Raji (cell line): Measurements from ENCODE around the gene OR2B2.

Source experiments
- POLR2A ChIP-seq: IDR thresholded peaks from 2 replicates; pipeline ENCODE4 v1.6.1; 2011; ENCODE audit warnings: low read depth, low read length, control low read depth; ENCODE audit not compliant: insufficient read depth

OR2B2 gene

DNA sequence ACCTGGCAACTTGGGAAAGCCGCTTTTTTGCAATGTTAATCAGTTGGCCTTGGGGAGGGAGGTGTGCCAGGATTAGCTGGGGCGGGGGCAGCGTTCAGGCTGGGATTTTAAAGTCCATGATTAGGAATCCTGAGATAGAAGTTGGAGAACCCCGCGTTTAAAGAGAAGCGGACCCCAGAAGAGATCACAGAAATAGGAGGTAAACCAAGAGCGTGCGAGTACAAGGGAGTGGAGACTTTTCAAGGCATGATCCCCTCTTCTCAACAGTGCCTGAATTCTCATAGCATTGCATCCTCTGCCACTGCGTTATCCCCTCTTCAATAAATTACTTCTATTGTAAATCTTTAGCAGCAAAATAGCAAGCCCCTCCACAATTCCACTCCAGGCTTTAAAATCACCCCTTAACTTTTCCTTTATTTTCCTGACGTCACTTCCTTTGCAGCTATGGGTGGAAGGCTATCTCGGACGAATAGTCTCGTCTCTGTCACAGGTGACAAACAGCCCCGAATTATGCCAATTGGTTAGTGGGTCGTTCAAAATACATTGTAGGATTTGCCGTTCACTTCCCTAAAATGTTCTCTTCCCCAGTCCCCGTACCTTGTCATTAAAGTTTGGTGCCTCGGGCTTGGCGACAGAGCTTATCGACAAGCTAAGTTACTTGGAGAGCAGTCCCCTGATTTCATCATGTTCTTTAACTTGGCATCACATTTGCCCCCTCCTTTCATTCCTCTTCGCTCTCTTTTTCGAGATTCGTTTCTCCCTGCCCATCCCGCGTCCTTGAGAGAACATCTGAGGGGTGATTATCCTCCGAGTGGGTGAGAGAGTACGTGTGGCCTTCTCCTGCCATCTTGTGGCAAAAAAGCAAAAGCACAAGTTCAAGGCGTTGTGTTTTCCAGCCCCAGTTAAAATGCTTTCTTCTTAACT is 17.1 kb downstream of the OR2B2 start:
- TF ChIP-seq POLR2A, result peak; percentile 69

DNA sequence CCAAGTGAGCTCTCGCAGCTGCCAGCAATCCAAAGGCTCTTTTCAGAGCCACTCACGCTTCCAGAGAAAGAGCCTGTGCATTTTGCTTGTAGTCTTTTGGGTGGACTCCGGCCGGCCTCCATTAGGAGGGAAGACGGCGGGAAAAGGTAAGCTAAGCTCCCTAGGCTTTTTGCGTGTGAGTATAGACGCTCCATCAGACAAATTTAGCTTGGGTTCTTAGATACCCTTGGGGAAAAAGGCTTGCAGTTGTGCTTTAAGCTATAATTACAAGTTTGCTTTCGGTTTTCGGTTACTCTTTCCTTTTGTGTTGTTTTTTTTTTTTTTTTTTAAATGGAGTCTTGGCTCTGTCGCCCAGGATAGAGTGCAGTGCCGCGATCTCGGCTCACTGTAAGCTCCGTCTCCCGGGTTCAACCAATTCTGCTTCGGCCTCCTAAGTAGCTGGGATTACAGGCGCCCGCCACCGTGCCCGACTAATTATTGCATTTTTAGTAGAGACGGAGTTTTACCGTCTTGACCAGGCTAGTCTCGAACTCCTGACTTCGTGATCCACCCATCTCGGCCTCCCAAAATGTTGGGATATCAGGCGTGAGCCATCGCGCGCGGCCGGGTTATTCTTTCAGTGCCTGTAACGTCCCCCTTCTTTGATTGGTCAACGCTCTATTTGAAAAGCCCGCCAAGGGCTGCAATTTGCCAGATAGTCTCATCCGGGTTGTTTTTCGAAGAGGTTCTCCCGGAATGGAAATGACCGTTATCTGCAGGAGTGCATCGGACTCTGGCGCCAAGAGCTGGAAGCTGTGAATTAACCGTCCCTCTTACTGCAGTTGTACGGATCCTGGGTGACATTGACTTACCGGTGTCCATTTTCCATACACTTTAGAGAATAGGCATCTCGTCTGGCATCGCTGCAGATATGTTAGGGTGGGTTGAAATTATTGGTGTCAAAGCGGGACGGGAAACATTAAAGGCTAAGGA is 18.1 kb downstream of the OR2B2 start:
- TF ChIP-seq POLR2A, result peak; percentile 49; the same call in 1 of the 2 replicates

DNA sequence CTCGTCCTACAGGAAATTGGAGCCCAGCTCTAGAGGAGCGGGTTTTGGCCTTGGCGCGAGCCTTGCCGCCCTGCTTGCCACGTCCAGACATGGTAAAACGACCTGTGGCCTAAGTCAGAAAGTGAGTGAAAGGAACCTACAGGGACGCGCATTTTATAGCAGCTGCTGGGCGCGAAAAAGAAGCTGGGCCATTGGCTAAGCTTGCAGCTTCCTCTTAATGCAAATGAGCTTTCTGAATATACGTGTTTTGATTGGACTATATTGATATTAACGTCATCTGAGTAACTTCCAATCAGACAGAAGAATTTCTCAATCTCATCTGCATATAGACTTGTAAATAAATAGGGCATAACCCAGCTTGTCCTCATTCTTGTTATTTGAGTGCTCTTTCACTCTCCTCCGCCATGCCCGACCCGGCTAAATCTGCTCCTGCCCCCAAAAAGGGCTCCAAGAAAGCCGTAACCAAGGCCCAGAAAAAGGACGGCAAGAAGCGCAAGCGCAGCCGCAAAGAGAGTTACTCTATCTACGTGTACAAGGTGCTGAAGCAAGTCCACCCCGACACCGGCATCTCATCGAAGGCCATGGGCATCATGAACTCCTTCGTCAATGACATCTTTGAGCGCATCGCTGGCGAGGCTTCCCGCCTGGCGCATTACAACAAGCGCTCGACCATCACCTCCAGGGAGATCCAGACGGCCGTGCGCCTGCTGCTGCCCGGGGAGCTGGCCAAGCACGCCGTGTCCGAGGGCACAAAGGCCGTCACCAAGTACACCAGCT is 18.9 kb downstream of the OR2B2 start:
- TF ChIP-seq POLR2A, result peak; percentile 93

DNA sequence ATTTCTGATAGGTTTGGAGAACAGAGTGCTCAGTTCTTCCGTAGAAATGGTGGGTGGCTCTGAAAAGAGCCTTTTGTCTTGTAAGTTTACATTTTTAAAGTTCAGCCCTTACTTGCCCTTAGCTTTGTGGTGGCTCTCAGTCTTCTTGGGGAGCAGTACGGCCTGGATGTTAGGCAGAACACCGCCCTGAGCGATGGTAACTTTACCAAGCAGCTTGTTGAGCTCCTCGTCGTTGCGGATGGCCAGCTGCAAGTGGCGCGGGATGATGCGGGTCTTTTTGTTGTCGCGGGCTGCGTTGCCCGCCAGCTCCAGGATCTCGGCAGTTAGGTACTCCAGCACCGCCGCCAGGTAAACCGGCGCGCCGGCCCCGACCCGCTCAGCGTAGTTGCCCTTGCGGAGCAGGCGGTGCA is 19.5 kb downstream of the OR2B2 start:
- TF ChIP-seq POLR2A, result no peak

DNA sequence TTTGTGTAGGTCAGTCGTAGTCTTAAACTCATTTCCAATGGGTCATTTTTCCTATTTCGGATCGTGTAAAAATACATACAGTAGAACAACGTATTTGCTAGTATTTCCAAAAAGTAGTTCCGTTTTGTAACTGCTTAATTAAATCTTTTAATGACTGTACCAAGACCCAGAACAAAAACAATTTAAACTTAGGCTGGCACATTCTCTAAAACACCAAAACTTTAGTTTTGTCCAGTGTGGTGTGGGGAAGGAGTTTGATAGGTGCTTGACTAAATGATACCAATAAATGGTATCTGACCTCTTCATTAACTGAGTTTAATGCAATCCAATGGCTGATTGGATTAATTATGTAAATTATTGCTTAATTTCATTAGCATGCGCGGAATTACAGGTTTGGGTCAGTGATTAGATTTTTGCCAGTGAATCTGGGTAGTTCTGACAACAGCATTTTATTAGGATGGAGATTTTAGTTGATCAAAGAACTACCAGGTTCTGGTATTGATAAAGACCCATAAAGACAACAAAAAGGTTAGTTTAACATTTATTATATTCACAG is 20.8 kb downstream of the OR2B2 start:
- TF ChIP-seq POLR2A, result no peak

DNA sequence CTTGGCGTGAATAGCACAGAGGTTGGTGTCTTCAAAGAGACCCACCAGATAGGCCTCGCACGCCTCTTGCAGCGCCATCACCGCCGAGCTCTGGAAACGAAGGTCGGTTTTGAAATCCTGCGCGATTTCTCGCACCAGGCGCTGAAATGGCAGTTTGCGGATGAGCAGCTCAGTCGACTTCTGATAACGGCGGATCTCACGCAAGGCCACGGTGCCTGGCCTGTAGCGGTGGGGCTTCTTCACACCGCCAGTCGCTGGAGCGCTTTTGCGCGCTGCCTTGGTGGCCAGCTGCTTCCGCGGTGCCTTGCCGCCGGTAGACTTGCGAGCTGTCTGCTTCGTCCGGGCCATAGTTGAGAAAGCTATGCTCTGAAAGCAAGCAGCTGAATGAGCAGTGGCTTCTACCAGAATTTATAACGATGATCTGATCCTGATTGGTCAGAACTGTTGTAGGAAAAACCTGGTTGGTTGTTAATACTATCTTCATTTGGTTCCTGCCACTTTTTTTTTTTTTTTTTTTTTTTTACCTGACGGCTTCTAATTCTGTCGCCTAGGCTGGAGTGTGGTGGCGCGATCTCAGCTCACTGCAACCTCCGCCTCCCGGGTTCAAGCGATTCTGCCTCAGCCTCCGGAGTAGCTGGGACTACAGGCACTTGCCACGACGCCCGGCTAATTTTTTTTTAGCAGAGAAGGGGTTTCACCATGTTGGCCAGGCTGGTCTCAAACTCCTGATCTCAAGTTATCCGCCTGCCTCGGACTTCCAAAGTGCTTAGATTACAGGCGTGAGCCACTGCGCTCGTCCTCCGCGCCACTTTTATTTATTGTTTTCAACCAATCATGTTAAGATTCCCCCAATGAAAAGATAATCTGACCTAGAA is 21.5 kb downstream of the OR2B2 start:
- TF ChIP-seq POLR2A, result peak; percentile 97

DNA sequence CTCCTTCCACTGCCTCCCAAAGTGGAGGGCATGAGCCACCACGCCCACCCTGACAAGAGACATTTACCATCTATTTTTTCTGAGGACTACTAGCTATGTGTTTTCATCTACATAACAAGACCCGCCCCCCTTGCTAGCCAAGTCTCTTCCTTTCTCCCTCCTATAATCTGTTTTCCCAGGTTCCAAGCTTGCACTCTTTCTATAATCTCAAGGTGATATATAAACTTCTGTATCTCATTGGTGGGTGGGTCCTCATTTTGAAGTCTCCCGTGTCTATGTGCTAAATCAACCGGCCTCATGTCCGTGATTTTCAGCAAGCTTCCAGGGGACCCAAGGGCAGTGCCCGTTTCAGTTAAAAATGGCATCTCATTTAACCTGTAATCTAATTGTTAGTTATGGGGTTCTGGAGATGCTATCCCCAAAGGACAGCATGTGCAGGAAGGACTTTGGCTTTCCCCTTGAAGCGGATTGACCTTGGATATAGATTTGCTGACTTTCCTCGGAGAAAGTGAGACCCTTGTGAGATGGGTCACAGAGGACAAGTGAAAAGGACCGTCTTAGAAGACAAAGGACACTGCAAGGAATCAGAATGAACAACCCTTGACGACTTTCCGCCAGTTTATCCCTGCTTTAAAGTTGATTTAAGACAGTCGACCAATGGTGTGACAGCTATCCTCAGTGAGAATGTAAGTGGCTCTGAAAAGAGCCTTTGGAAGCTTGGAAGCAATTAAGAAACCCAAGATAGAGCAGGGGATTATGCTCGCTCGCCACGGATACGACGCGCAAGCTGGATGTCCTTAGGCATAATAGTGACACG is 22.4 kb downstream of the OR2B2 start:
- no peak; the same call in 1 of the 2 replicates for TF ChIP-seq POLR2A

DNA sequence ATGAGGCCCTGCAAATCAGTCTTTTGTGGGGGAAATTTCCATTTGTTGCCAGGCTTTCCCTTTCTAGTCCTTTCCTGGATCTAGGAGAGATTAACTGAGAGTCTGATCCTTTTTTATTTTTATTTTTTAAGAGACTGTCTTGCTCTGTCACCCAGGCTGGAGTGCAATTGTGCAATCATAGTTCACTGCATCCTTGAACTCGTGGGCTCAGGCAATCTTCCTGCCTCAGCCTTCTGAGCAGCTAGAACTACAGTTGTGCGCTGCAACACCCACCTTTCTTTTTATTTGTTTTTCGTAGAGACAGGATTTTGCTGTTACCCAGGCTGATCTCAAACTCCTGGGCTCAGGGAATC is 22.9 kb downstream of the OR2B2 start:
- no peak for TF ChIP-seq POLR2A

DNA sequence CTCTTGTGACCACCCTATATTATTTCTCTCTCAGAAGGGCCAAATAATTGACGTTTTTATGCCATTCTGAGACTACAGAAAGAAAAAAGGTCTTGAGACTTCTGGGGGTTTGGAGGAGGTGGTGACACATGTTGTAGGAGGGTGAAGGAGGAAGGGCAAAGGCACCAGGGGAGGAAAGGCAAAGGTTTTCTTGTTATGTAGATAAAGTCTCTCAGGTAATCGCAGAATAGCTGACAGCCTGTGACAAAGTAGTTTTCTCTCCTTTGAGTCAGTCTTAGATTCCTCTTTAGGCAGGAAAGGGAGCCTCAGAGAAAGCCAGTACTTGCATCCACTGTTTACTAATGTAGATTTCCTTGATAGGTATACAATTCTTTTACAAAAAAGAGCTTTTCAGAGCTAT is 23.6 kb downstream of the OR2B2 start:
- no peak for TF ChIP-seq POLR2A

DNA sequence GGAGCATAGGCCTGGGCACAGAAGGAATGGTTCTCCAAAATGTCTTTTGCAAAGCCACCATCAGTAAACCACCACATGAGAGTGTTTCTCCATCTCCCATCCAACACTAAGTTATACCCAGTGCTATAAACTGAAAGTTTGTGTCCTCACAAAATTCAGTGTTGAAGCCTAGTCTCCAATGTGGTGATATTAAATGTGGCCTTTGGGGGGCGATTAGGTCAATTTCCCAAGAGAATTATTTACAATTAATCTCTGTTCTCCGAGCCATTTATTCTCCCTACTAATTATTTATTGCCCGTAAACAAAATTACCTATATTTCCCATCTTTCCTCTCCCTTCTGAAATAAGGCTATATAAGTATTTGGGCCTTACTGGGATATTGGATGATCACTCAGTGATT is 26.1 kb downstream of the OR2B2 start:
- no peak for TF ChIP-seq POLR2A

DNA sequence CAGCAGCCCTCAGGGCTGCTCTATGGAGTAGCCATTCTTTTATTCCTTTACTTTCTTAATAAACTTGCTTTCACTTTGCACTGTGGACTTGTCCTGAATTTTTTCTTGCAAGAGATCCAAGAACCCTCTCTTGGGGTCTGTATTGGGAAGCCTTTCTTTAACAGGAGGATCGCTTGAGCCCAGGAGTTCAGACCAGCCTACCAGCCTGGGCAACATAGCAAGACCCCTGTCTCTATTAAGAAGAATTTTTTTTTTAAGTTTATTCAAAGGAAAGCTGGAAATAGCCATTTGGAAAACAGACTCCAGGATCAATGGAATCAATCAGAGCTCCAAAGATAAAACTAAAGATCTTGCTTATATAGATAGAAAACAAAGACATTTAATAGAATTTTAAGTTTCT is 29.1 kb downstream of the OR2B2 start:
- no peak for TF ChIP-seq POLR2A

DNA sequence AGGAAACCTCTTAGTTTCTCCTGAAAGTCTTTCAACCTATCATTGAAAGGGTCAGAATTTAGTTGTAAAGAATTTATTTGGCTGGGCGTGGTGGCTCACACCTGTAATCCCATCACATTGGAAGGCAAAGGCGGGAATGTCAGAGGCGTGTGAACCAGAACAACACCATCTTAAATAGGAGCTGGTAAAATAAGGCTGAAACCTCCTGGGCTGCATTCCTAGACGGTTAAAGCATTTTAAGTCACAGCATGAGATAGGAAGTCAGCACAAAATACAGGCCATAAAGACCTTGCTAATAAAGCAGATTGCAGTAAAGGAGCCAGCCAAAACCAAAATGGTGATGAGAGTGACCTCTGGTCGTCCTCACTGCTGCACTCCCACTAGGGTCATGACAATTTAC is 29.6 kb downstream of the OR2B2 start:
- no peak for TF ChIP-seq POLR2A

DNA sequence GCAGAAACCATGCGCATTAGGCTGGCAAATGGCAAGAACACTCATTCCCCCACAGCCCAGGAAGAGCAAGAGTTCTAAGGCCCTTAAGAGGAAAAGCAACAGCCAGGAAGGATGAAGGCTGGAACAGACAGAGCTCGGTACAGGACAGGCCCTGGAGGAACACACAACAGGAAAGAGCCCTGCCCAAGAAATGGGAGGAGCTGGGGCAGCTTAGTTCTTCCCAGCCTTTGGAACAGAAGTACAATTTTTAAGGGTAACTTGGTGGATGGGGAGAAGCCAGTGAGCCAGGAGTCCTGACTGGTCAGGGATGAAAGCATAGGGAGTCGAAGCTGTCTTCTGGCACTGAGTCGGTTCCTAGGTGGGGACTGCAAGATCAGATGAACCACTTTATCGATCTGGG is 32.4 kb downstream of the OR2B2 start:
- no peak for TF ChIP-seq POLR2A

DNA sequence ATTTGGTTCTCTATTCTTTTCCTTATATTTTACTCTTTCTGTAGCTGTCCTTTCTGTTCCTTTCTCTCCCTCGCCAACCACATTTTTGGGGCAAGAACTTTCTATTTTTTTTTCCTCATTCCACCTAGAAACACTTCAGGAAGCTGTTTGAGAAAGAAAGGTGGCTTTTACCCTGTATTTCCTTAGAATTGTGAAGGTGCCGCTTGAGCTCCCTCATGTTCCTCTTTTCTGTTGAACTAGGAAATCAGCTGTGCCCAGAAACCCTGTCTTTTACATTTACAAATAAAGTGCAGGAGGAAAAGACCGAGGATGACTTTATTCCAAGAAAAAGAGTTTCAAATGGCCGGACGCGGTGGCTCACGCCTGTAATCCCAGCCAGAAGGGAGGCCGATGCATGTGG is 38.2 kb downstream of the OR2B2 start:
- TF ChIP-seq POLR2A, result no peak
